Measurements from ENCODE around the gene REPS2.

The REPS2 gene

DNA sequence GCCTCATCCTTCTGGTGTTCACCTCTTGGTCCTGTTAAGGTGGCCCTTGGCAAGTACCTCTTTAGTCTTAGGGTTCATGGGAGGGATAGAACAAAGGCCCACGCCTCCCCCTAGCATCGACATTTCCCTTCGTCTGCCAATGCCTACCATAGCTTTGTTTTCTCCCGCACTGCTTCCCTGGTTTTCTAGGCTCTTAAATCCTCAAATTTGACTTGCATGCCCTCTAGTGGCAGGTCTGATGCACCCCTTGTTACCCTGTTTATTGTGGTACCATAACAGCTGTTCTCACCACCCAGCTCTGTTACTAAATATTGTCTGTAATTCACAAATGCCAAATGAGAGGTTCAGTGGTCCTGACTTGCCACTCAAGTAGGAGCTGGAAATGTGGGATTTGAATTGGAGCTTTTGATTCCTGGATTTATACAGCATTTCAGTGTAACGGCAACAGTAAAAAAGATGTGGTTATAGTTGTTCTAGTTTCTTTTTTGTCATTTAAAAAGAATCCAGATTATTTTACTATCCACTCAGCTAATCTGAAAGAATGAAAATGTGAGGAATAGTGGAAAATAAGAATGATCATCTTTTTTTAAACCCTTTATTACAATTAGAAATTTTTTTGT, 100.1 kb downstream of the REPS2 start:
- H3K4me3 ChIP-seq (ENCODE audit: low read depth, low read length), result no peak overlapping the region
- TF ChIP-seq, protein P1, sequence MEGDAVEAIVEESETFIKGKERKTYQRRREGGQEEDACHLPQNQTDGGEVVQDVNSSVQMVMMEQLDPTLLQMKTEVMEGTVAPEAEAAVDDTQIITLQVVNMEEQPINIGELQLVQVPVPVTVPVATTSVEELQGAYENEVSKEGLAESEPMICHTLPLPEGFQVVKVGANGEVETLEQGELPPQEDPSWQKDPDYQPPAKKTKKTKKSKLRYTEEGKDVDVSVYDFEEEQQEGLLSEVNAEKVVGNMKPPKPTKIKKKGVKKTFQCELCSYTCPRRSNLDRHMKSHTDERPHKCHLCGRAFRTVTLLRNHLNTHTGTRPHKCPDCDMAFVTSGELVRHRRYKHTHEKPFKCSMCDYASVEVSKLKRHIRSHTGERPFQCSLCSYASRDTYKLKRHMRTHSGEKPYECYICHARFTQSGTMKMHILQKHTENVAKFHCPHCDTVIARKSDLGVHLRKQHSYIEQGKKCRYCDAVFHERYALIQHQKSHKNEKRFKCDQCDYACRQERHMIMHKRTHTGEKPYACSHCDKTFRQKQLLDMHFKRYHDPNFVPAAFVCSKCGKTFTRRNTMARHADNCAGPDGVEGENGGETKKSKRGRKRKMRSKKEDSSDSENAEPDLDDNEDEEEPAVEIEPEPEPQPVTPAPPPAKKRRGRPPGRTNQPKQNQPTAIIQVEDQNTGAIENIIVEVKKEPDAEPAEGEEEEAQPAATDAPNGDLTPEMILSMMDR (IDR thresholded peaks at IDR 0.05; ENCODE audit: low read depth, low read length, missing control alignments), result peak; percentile 66
- DNase-seq (ENCODE audit: low read depth), result peak; percentile 15

DNA sequence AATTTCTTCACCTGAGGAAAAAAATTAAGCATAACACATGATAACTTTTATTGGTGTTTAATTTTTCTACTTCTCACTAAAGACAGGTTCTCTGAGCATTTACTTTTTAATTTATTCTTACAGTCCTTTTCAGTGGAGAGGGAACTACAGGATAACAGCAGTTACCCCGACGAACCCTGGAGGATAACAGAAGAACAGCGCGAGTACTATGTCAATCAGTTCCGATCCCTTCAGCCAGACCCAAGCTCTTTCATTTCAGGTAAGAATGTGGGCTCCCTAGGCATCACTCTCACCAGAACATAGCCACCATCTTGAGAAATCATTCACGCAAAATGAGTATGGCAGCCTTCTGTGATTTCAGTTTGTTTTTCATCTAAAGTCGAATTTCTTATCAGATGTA, 100.8 kb downstream of the REPS2 start:
- no peak for DNase-seq (ENCODE audit: low read depth)
- H3K4me3 ChIP-seq (ENCODE audit: low read depth, low read length), result no peak overlapping the region
- TF ChIP-seq, protein P1 (IDR thresholded peaks at IDR 0.05; ENCODE audit: low read depth, low read length, missing control alignments), result no peak

DNA sequence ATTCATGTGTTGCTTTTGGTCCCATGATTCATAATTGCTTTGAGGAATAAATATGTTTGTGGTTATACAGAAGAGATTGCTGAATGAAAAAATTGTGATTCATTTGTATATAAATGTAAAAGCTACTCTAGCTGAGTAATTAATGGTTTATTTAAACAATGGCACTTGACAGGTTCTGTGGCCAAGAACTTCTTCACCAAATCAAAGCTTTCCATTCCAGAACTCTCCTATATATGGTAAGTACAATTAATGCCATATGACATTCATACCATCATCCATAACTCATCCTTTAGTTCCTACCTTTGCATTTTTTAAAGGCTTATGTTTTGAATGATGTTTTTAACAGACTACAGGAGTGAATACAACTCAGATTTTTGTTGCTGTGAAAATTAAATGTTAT, 105.8 kb downstream of the REPS2 start:
- TF ChIP-seq, protein P1 (IDR thresholded peaks at IDR 0.05; ENCODE audit: low read depth, low read length, missing control alignments), result no peak
- H3K4me3 ChIP-seq (ENCODE audit: low read depth, low read length), result no peak overlapping the region
- no peak for DNase-seq (ENCODE audit: low read depth)

DNA sequence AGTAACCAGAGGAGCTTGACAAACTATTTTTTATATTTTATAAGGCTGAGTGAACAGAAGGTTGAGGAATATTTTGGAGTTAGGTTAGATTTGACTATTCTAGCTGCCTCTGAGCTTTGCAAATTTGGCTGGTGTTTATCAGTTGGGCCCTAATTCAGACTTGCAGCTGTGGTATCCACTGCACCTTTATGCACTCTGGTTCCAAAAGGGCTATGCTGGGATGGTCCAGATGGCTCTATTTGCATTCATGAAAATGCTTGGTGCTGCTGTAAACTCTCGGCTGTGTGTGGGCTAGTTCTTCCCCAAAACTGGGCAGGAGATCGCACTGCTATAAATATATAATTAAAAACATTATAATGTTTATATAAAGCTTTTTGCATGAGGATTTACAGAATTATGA, 106.3 kb downstream of the REPS2 start:
- no peak for DNase-seq (ENCODE audit: low read depth)
- H3K4me3 ChIP-seq (ENCODE audit: low read depth, low read length), result no peak overlapping the region
- TF ChIP-seq, protein P1 (IDR thresholded peaks at IDR 0.05; ENCODE audit: low read depth, low read length, missing control alignments), result no peak

DNA sequence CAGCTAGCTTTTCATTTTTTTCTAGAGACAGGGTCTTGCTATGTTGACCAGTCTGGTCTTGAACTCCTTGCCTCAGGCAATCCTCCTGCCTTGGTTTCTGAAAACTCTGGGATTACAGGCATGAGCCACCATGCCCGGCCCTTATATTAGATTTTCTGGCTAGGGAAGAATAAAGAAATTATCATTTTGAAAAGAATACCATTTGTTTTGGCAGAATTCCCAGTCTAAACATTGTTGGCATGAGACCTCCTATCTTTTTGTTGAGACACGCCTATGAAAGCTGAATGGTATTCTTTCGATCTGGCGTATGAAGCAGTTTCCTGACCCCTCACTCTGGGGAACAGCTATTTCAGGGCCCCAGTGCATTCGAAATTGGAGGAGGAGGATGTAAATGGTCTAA, 107.0 kb downstream of the REPS2 start:
- no peak for DNase-seq (ENCODE audit: low read depth)

DNA sequence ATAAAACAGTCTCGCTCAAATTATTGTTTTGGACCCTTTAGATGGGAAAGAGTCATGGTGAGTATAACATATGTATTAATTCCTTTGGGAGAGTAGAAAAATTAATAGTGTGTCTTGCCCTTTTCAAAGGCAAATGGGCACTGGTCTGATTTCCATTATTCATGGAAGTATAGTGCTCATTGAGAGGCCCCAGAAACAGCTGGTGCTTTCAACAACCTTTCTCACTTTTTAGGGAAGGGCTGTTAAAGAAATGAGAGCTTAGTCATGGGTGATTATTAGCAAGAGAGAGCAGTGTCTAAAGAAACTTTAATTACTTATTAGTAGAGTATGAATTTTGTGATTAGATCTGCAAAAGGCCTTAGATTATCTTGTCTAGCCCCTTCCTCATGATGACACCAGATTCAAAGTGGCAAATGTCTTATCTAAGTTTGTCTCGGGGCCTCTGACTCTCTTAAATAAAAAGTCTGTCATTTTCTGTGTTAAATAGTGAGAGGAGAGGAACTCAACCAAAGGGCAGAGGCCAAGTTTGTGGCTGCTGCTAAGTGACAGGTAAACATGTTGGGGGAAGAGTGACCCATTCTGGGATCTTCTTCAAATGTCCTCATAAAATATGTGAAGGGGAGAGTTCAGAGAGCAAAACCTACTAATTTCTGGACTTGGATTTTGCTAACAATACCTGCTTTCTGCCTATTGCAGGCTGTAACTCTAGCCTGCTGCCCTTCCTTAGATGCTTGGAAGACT, 110.6 kb downstream of the REPS2 start:
- no peak for DNase-seq (ENCODE audit: low read depth)
- H3K4me3 ChIP-seq (ENCODE audit: low read depth, low read length), result no peak overlapping the region
- TF ChIP-seq, protein P1 (IDR thresholded peaks at IDR 0.05; ENCODE audit: low read depth, low read length, missing control alignments), result no peak

More for the DNA sequence above, 107.0 kb downstream of the REPS2 start:
- no peak overlapping the region for H3K4me3 ChIP-seq (ENCODE audit: low read depth, low read length)
- TF ChIP-seq, protein P1 (IDR thresholded peaks at IDR 0.05; ENCODE audit: low read depth, low read length, missing control alignments), result no peak

Measured in GM12864 (cell line).